ENCODE data around the gene GPR55. TPM values are rescaled to one million over a fixed set of nuclear protein-coding genes. Genes with fewer than 3 reads are reported as not detected.

GPR55 gene
- total and polyA plus RNA-seq, 11 donors, result 0.03 to 0.36 (median 0.11) TPM; not detected in 6

DNA sequence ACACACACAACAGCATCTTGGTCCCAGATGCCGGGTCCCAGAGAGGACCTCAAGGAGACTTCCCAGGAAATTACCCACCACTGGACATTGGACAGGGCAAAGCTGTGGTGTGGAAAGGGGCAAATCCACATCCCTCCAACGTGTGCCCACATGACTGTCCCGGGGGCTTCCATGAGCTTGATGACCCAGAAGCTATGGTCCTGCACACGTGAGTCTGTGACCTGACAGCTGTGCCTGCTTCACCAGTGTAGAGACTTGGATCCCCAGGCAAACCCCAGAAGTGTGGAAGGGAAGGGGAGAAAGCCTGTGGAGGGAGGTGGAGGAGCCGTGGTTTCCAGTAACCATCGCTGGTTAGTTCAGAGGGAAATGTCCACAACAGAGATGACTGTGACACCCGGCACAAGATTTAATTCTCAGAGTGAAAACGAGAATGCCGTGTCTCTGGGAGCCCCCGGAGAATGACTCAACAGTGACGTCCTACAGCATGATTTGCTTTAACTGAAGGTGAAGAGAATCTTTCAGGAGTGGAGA is 19.1 kb upstream of the GPR55 start:
- peak in 1 of 5 donors; percentile 5 for DNase-seq
- intact Hi-C loops (cut with DNase I), result no loop called here
- Histone ChIP-seq H3K36me3 (no peaks in the 10 kb centered on the region), H3K27me3 (peaks cover 0 to 8% (median 0%) of the 10 kb centered on the region in 9 donors), H3K9me3 (no peaks in the 10 kb centered on the region), H3K4me3 (no peak overlapping the region), H3K4me1 (peaks cover 0 to 9% (median 0%) of the 10 kb centered on the region in 12 donors), H3K27ac (no peak overlapping the region)
- 77 to 90% (median 85%) methylated on average over 9 to 11 of the region's 11 CpGs for WGBS, 4 donors
- TF ChIP-seq POLR2A (IDR thresholded peaks at IDR 0.05) (no peak), CTCF (IDR thresholded peaks at IDR 0.05) (no peak)
- ATAC-seq, result no peak

DNA sequence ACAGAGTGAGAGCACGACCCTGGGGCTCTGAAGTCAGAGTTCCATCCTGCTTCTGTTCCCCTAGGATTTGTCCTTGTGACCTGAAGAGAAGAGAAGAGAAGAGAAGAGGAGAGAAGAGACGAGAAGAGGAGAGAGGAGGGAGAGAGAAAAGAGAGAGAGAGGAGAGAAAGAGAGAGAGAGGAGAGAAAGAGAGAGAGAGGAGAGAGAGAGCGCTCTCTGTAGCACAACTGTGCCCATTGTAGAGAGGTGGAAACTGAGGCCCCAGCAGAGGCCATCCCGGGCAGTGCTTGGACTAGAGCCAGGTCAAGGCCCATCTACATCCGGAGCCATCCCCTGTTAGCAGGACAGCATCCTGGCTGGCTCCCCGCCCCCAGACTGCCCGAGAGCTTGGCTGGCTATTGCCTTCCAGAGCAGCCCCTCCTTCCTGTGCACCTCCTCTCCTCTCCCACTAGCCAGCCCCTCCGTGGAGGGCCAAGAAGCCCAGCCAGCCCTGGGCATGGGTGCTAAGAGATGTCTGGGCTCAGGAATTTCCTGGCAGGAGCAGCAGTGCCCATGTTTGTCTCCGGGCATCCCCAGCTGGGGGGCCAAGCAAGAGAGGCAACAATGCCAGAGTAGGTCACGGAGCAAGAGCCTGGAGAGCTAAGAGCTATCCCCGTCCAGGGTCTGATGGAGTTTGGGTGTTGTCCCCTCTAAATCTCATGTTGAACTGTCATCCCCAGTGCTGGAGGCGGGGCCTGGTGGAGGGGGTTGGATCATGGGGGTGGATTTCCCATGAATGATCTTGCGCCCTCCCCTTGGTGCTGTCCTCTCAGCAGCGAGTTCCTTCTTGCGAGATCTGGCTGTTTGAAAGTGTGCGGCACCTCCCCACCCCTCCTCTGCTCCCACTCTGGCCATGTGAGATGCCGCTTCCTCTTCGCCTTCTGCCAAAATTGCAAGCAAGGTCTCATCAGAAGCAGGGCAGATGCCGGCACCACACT is 18.2 kb upstream of the GPR55 start:
- ATAC-seq, result peak in 3 of 4 donors; percentile 54 to 59 (median 56)

DNA sequence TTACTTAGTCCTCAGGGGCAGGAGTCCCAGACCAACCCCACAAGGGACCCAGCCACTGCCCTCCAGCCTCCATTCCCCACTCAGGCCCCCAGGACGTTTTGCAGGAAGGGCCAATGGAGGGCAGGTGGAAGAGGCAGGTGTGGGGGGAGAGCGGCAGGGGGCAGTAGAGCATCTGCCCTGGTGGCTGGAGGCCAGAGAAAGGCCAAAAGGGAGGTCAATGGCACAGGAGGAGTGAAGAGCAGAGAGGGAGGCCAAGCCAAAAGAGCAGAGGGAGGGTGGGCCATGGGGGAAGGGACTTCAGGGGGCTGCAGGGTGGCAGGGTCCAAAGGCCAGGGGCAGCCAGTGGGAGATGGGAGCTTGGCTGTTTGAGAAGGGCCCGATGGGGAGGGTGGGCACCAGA is 17.3 kb upstream of the GPR55 start:
- peaks cover 0 to 8% (median 0%) of the 10 kb centered on the region in 9 donors for H3K27me3 ChIP-seq
- ATAC-seq, result no peak
- H3K27ac ChIP-seq, result no peak overlapping the region
- peaks cover 0 to 9% (median 0%) of the 10 kb centered on the region in 12 donors for H3K4me1 ChIP-seq
- WGBS, 4 donors, result 62 to 76% (median 64%) methylated on average over 3 of the region's 3 CpGs
- H3K9me3 ChIP-seq, result peaks cover 0 to 6% (median 2%) of the 10 kb centered on the region in 12 donors
- H3K36me3 ChIP-seq, result no peaks in the 10 kb centered on the region
- peak in 1 of 5 donors; percentile 39 for DNase-seq
- TF ChIP-seq CTCF (IDR thresholded peaks at IDR 0.05), result no peak
- no peak for TF ChIP-seq POLR2A (IDR thresholded peaks at IDR 0.05)
- no peak overlapping the region for H3K4me3 ChIP-seq
- intact Hi-C loops (cut with DNase I), result no loop called here

More for the DNA sequence above, 18.2 kb upstream of the GPR55 start:
- no peak for TF ChIP-seq CTCF (IDR thresholded peaks at IDR 0.05)
- no peak for TF ChIP-seq POLR2A (IDR thresholded peaks at IDR 0.05)
- peaks cover 0 to 8% (median 0%) of the 10 kb centered on the region in 9 donors for H3K27me3 ChIP-seq
- peaks cover 0 to 9% (median 0%) of the 10 kb centered on the region in 12 donors for H3K4me1 ChIP-seq
- WGBS, 4 donors, result 63 to 68% (median 65%) methylated on average over 15 to 19 of the region's 19 CpGs
- no peaks in the 10 kb centered on the region for H3K36me3 ChIP-seq
- H3K9me3 ChIP-seq, result no peaks in the 10 kb centered on the region
- H3K27ac ChIP-seq, result no peak overlapping the region
- intact Hi-C loops (cut with DNase I), result no loop called here
- peak in 1 of 5 donors; percentile 56 for DNase-seq
- H3K4me3 ChIP-seq, result no peak overlapping the region
